GM19099 (cell line): ENCODE results near the gene EPHA8.

Experiments used
- POLR2A ChIP-seq: IDR thresholded peaks from 3 replicates; pipeline ENCODE4 v1.6.1; 2011; ENCODE audit warnings: low read depth; ENCODE audit not compliant: insufficient read length; ENCODE audit errors: extremely low read depth

Gene EPHA8

GRCh38 chr1:22570140-22570909 lies 7.0 kb downstream of the EPHA8 start:
- TF ChIP-seq POLR2A: no peak

GRCh38 chr1:22572818-22573217 lies 9.5 kb downstream of the EPHA8 start:
- no peak for TF ChIP-seq POLR2A

- no peak for TF ChIP-seq POLR2A
These were observed 9.9 kb downstream of the EPHA8 start for GRCh38 chr1:22573237-22573636.

- no peak for TF ChIP-seq POLR2A
These were observed 12.4 kb downstream of the EPHA8 start for GRCh38 chr1:22575532-22576149.

GRCh38 chr1:22576150-22576544 lies 12.9 kb downstream of the EPHA8 start:
- no peak for TF ChIP-seq POLR2A

- no peak for TF ChIP-seq POLR2A
These were observed 13.3 kb downstream of the EPHA8 start for GRCh38 chr1:22576617-22577016.

GRCh38 chr1:22578732-22579361 lies 15.6 kb downstream of the EPHA8 start:
- TF ChIP-seq POLR2A: no peak

GRCh38 chr1:22579541-22580155 lies 16.4 kb downstream of the EPHA8 start:
- no peak for TF ChIP-seq POLR2A

- no peak for TF ChIP-seq POLR2A
These were observed 19.7 kb downstream of the EPHA8 start for GRCh38 chr1:22582661-22583635.

GRCh38 chr1:22584001-22584562 lies 20.8 kb downstream of the EPHA8 start:
- no peak for TF ChIP-seq POLR2A

GRCh38 chr1:22584970-22585369 lies 21.7 kb downstream of the EPHA8 start:
- no peak for TF ChIP-seq POLR2A

GRCh38 chr1:22585471-22585870 lies 22.2 kb downstream of the EPHA8 start:
- TF ChIP-seq POLR2A: no peak

GRCh38 chr1:22586356-22587130 lies 23.3 kb downstream of the EPHA8 start:
- no peak for TF ChIP-seq POLR2A
